Raji (cell line): ENCODE measurements around the gene STK32C.

ENCODE experiments used
- POLR2A ChIP-seq: IDR thresholded peaks from 2 replicates; pipeline ENCODE4 v1.6.1; 2011; ENCODE audit warnings: low read depth, low read length, control low read depth; ENCODE audit not compliant: insufficient read depth

Gene STK32C

GRCh38 chr10:132233501-132234085, 74.2 kb downstream of the STK32C start:
- no peak for TF ChIP-seq POLR2A

GRCh38 chr10:132232981-132233380, 74.8 kb downstream of the STK32C start:
- TF ChIP-seq POLR2A = no peak

- no peak for TF ChIP-seq POLR2A
Measured at GRCh38 chr10:132232023-132232951, 75.5 kb downstream of the STK32C start.

DNA sequence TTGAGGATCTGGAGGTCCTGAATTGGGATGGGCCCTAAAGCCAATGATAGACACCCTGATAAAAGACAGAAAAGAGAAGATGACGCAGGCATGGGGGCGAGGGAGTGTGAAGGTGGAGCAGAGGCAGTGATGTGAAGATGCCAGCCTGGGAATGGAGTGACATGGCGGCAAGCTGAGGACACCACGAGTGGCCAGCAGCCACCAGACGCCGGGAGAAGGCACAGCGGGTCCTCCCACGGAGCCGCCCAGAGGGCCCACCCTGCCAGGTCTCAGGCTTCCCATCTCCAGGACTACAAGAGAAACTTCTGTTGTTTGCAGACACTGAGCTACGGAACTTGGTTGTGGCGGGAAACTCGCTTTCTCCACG, 76.1 kb downstream of the STK32C start:
- TF ChIP-seq POLR2A = no peak

GRCh38 chr10:132230557-132231210, 77.1 kb downstream of the STK32C start:
- no peak for TF ChIP-seq POLR2A

- TF ChIP-seq POLR2A = no peak
Measured at GRCh38 chr10:132229834-132230556, 77.8 kb downstream of the STK32C start.

DNA sequence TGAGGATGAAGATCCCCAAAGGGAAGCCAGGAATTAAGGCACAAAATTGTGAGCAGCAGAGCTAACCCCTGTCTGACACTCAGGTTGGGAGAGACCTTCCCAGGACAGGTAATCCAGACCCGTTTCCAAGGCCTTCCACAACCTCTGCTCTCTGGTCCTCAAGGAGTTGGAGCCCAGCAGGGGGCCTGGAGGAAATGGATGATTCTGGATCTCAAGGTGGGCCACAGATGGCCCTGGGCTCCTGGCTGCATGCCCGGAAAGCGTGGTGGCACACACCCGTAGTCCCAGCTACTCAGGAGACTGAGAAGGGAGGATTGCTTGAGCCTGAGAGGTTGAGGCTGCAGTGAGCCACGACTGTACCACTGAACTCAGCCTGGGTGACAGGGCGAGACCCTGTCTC, 78.7 kb downstream of the STK32C start:
- no peak for TF ChIP-seq POLR2A

DNA sequence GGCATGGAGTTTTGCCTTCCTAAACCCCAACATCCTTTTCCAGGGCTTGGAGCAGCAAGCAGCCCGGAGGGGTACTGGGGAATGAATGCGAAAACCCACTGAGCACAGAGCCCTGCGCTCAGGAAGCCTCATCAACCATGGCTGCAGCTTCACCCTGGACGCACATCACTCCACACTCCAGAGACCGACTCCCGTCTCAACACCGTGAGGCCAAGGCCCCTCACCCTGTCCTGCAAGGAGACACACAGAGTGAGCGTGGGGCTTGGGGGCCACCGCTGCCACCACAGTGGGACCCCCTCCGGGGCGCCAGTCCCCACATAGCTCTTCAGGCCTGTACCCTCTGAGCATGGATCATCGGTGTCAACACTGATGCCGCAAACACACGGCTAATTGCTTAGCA, 79.1 kb downstream of the STK32C start:
- no peak for TF ChIP-seq POLR2A

GRCh38 chr10:132227851-132228390, 79.8 kb downstream of the STK32C start:
- no peak for TF ChIP-seq POLR2A

DNA sequence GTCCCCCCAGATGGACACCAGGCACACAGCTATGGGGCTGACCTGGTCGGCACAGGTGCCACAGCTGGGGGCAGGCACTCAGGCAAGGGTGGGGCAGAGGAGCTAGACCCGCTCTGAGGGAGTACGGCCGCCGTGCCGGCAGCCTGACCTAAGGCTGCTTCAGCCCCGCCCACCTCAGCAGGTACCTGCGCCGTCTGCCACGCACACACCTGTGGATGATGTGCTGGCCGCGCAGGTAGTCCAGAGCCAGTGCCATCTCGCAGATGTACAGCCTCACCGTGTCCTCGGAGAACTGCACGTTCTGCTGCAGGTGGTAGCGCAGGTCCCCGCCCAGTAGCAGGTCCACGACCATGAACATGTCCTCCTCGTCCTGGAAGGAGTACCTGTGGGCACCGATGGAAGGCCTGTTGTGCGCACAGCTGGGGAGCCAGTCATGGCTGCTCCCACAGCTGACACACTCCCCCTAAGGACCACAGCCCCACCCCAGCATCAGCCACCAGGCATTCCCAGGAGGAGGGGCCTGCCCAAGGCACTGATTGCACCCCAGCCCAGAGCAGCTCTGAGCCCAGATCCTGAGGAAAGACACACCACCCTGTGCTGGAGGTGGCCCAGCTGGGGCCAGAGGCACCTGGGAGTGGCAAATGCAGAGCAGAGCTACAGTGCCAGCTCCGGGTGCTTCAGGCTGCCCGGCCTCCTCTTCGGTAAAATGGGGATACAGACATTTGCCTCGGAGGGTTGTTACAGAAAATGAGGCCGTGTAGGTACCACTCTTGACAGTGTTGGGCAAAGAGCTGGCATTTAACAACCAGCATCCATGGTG, 81.0 kb downstream of the STK32C start:
- TF ChIP-seq POLR2A = no peak

GRCh38 chr10:132225849-132226205, 81.9 kb downstream of the STK32C start:
- TF ChIP-seq POLR2A = no peak

- TF ChIP-seq POLR2A = no peak
Measured at GRCh38 chr10:132225073-132225848, 82.5 kb downstream of the STK32C start.

- no peak for TF ChIP-seq POLR2A
Measured at GRCh38 chr10:132224343-132225072, 83.2 kb downstream of the STK32C start.

DNA sequence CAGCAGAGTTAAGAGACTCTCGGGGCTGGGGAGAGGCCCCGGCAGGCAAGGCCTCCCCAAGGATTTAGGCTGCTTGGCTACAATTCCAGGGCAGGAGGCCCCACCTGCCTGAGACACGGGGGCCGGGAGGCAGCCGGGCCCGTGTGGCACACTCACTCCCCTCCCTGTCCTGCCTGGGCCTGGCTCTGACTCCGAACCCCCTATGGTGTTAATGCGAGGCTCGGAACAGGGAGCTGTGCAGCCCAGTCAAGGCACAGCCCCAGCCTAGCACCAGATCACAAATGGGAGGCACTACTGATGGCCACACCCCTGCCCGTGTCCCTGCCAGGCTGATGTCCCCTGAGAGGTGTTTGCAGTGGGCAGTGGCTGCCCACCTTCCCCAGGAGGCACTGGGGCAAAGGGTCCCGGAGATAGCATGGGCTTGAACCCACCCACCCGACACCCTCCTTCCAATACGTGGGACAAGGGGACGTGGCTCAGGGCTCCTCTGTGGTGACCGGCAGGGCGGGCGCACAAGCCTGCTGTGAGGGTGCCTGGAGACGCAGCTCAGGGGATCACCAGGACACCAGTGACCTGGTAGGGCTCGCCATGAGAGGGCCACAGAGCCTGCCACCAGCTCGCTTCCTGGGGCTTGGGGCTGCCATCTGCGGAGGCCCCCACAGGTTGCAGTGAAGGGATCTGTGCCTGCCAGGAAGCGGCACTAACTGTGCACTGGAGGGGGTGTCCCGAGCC, 84.0 kb downstream of the STK32C start:
- no peak for TF ChIP-seq POLR2A
